PC-3 (cell line): ENCODE measurements around the gene SLC22A4. TPM values are rescaled to one million over a fixed set of nuclear protein-coding genes. Genes with fewer than 3 reads are reported as not detected.

Experiments
- ATAC-seq: fragments of 200-7000 bp; cut with Tn5 transposase; 2 replicates; pipeline ENCODE4 v1.9.1; 2020; ENCODE audit warnings: mild to moderate bottlenecking, moderate library complexity
- BruUV-seq: library from RNA; stranded (reverse); fragments of 400-500 nt; replicated peaks from 2 replicates; lab custom pipeline; 2021; lab: Mats Ljungman, UMichigan
- CTCF ChIA-PET: fragments of 300-600 bp; sonication (Branson Sonifier 250); formaldehyde crosslinking; loops from one replicate; lab custom pipeline; 2022; ENCODE audit warnings: antibody characterized with exemption; lab: Charles Lee
- POLR2A ChIA-PET: fragments of 300-600 bp; sonication (Branson Sonifier 250); formaldehyde crosslinking; loops from one replicate; lab custom pipeline; 2022; ENCODE audit warnings: antibody characterized with exemption; ENCODE audit not compliant: unreplicated experiment; lab: Charles Lee
- DNase-seq: peaks from one replicate; pipeline ENCODE4 v3.0.0-alpha.2; 2015
- H2AFZ ChIP-seq: fragments of 300-600 bp; sonication (generic); 2 replicates; pipeline ENCODE4 v1.6.0; 2016; ENCODE audit warnings: antibody characterized with exemption, low read length
- H3F3A ChIP-seq: fragments of 300-600 bp; sonication (generic); one replicate; pipeline ENCODE4 v1.6.0; 2017; ENCODE audit warnings: antibody characterized with exemption, low read length, control low read depth, mild to moderate bottlenecking; ENCODE audit not compliant: unreplicated experiment
- H3K27ac ChIP-seq: fragments of 300-600 bp; sonication (generic); 2 replicates; pipeline ENCODE4 v1.5.1; 2016; ENCODE audit warnings: mild to moderate bottlenecking, low read length
- H3K27me3 ChIP-seq: fragments of 300-600 bp; sonication (generic); 2 replicates; pipeline ENCODE4 v1.6.1; 2016; ENCODE audit warnings: low read length, mixed read lengths
- H3K36me3 ChIP-seq: fragments of 300-600 bp; sonication (generic); 2 replicates; pipeline ENCODE4 v1.6.1; 2016; ENCODE audit warnings: low read depth, mixed run types, low read length, mixed read lengths
- H3K4me1 ChIP-seq: fragments of 300-600 bp; sonication (generic); 2 replicates; pipeline ENCODE4 v1.5.1; 2016; ENCODE audit warnings: low read length; ENCODE audit not compliant: insufficient read depth
- H3K4me2 ChIP-seq: fragments of 300-600 bp; sonication (generic); 2 replicates; pipeline ENCODE4 v1.6.0; 2016; ENCODE audit warnings: low read length
- H3K4me3 ChIP-seq: fragments of 300-600 bp; sonication (generic); 2 replicates; pipeline ENCODE4 v1.5.1; 2016; ENCODE audit warnings: mild to moderate bottlenecking, low read length, mixed read lengths
- H3K79me2 ChIP-seq: fragments of 300-600 bp; sonication (generic); 2 replicates; pipeline ENCODE4 v1.6.1; 2017; ENCODE audit warnings: low read length, mixed read lengths
- H3K9ac ChIP-seq: fragments of 300-600 bp; sonication (generic); 2 replicates; pipeline ENCODE4 v1.6.0; 2016; ENCODE audit warnings: mild to moderate bottlenecking, low read length
- H3K9me2 ChIP-seq: fragments of 300-600 bp; sonication (generic); replicated peaks from 2 replicates; pipeline ENCODE4 v1.6.1; 2016; ENCODE audit warnings: mixed run types, low read length, mixed read lengths
- H3K9me3 ChIP-seq: fragments of 300-600 bp; sonication (generic); 2 replicates; pipeline ENCODE4 v1.6.1; 2016; ENCODE audit warnings: low read length, mixed read lengths
- H4K20me1 ChIP-seq: fragments of 300-600 bp; sonication (generic); 2 replicates; pipeline ENCODE4 v1.6.1; 2016; ENCODE audit warnings: low read length, mixed read lengths
- EZH2 ChIP-seq: fragments of 300-600 bp; sonication (generic); IDR thresholded peaks from one replicate; pipeline ENCODE4 v1.6.1; 2017; ENCODE audit warnings: antibody characterized with exemption, mild to moderate bottlenecking, low read length; ENCODE audit not compliant: unreplicated experiment
- EZH2phosphoT487 ChIP-seq: fragments of 300-600 bp; sonication (generic); IDR thresholded peaks from 2 replicates; pipeline ENCODE4 v1.6.1; 2018; ENCODE audit warnings: mild to moderate bottlenecking, antibody characterized with exemption, low read length, borderline replicate concordance
- intact Hi-C: fragments of 100-400 bp; cut with micrococcal nuclease; formaldehyde crosslinking; loops from 2 replicates; pipeline ENCODE4 v1.9.0; 2023
- total RNA-seq: library from RNA; depleted of rRNA; stranded (reverse); fragments of >200 nt; gene quantifications from 2 replicates; pipeline ENCODE4 v1.2.3, GENCODE V29; 2014
- TF ChIP-seq, protein P1 (sequence below): fragments of 300-600 bp; sonication (generic); conservative IDR thresholded peaks from 2 replicates; pipeline ENCODE4 v1.5.1; 2017; ENCODE audit warnings: antibody characterized with exemption, low read depth, mild to moderate bottlenecking, low read length

Gene SLC22A4
- total RNA-seq, 1 experiment from 2014 or later, result 3.4 TPM

DNA sequence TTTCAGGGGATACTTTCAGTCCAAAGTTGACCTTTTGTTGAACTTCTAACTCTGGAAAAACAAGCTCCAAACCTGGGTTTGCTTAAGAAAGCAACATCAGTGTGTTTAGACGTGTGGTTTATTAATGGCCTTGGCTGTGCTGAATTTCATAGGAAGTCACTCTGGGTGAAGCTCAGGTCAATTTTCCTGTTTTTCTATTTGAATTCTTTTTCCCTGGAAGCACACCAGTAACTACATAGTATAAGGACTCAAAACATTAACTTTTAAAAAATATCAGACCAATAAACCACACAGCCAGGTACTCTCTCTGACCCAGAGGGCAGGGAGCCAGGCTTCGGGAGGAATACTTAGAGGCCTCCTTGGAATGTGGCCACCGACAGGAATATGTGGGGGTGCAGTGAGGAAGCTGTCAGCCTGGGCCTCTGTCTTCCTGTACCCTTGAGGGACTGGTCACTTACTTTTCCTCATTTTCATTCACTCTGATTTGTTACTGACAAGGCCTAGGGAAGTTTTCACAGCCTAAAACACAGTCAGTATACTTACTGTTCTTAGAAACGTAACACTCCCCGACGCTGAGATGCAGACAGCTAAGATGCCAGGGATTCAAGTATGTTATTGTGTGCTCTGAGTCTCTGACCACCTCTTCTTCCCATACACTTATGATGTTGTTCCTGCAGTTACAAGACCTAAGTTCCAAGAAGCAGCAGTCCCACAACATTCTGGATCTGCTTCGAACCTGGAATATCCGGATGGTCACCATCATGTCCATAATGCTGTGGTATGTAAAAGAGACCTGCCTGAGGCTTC lies 94.3 kb downstream of the SLC22A4 start:
- Histone ChIP-seq H3K9me3 (no peaks in the 10 kb centered on the region), H4K20me1 (no peaks in the 10 kb centered on the region), H3K79me2 (no peaks in the 10 kb centered on the region), H3K4me3 (peak overlapping the region; percentile 45; the same call in 1 of the 2 replicates), H3K4me2 (peak overlapping the region; percentile 78), H3K9ac (peak overlapping the region; percentile 83), H3K9me2 (no peaks in the 10 kb centered on the region), H3K4me1 (peaks cover 52% of the 10 kb centered on the region), H3F3A (peaks cover 11% of the 10 kb centered on the region), H3K27ac (peak overlapping the region; percentile 99), H3K36me3 (peaks cover 9% of the 10 kb centered on the region), H2AFZ (no peak overlapping the region), H3K27me3 (no peaks in the 10 kb centered on the region)
- ChIA-PET POLR2A (interaction anchor here (0.5 to 2.0 kb wide), 2 partner anchors 23 to 65 kb away, joined by 5 read pairs; no protein-coding TSS in a partner anchor), CTCF (interaction anchor here (0.8 to 2.2 kb wide), 2 partner anchors 108 to 110 kb away, joined by 3 to 6 read pairs; no protein-coding TSS in a partner anchor)
- DNase-seq (peak; percentile 66), ATAC-seq (no peak)
- no TSS peak for BruUV-seq
- intact Hi-C loops, result loop anchor here (1.0 to 10.0 kb wide), 6 partner anchors 23 to 434 kb away; partner anchors contain the start of gene SLC22A4
- TF ChIP-seq EZH2 (no peak), EZH2phosphoT487 (no peak)
- TF ChIP-seq, protein P1, sequence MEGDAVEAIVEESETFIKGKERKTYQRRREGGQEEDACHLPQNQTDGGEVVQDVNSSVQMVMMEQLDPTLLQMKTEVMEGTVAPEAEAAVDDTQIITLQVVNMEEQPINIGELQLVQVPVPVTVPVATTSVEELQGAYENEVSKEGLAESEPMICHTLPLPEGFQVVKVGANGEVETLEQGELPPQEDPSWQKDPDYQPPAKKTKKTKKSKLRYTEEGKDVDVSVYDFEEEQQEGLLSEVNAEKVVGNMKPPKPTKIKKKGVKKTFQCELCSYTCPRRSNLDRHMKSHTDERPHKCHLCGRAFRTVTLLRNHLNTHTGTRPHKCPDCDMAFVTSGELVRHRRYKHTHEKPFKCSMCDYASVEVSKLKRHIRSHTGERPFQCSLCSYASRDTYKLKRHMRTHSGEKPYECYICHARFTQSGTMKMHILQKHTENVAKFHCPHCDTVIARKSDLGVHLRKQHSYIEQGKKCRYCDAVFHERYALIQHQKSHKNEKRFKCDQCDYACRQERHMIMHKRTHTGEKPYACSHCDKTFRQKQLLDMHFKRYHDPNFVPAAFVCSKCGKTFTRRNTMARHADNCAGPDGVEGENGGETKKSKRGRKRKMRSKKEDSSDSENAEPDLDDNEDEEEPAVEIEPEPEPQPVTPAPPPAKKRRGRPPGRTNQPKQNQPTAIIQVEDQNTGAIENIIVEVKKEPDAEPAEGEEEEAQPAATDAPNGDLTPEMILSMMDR, result no peak

DNA sequence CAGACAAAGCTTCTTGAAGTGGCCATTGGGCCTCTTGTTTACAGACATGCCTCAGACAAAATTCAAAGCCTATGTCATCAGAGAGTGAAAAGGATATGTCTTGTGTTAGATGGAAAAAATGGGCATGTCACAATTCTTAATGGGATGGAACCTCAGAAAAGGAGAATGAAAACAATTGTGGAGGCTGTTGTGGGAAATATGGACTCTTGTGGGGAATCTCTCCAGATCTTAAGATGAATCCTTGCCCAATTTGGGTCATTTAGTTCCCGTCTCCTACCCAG lies 94.8 kb downstream of the SLC22A4 start:
- Histone ChIP-seq H3K9ac (peak overlapping the region; percentile 83), H3K9me2 (no peaks in the 10 kb centered on the region), H3F3A (peaks cover 11% of the 10 kb centered on the region), H2AFZ (no peak overlapping the region), H3K4me2 (peak overlapping the region; percentile 78), H3K27ac (peak overlapping the region; percentile 99), H4K20me1 (no peaks in the 10 kb centered on the region), H3K79me2 (no peaks in the 10 kb centered on the region), H3K36me3 (peaks cover 9% of the 10 kb centered on the region), H3K9me3 (no peaks in the 10 kb centered on the region), H3K4me3 (no peak overlapping the region), H3K4me1 (peaks cover 52% of the 10 kb centered on the region), H3K27me3 (no peaks in the 10 kb centered on the region)
- ATAC-seq (no peak), DNase-seq (no peak)
- ChIA-PET CTCF (no interaction called here), POLR2A (interaction anchor here (2.0 kb wide), 1 partner anchor 22 kb away, joined by 5 read pairs; no protein-coding TSS in a partner anchor)
- TF ChIP-seq, protein P1, result no peak
- TF ChIP-seq EZH2phosphoT487 (no peak), EZH2 (no peak)
- no TSS peak for BruUV-seq
- intact Hi-C loops, result loop anchor here (1.0 to 10.0 kb wide), 6 partner anchors 22 to 433 kb away; partner anchors contain the start of gene SLC22A4
